BLaER1 treated with 17β-estradiol and CSF1 and Interleukin-3, amounts not matched to agents 10 nM and 100 nM (cell line): ENCODE measurements around the gene MEF2C.

Source experiments
- H3K27ac ChIP-seq, 11 experiments: shearing (Covaris generic); formaldehyde crosslinking; 2 replicates each; pipeline ENCODE4 v1.8.1; 2022
- H3K27me3 ChIP-seq, 11 experiments: shearing (Covaris generic); formaldehyde crosslinking; 2 replicates each; pipeline ENCODE4 v1.8.1; 2022
- H3K36me3 ChIP-seq, 11 experiments: shearing (Covaris generic); formaldehyde crosslinking; 2 replicates each; pipeline ENCODE4 v1.8.1; 2022
- H3K4me1 ChIP-seq, 10 experiments: shearing (Covaris generic); formaldehyde crosslinking; 2 replicates each; pipeline ENCODE4 v1.8.1; 2022
- H3K4me2 ChIP-seq, 11 experiments: shearing (Covaris generic); formaldehyde crosslinking; 2 replicates each; pipeline ENCODE4 v1.8.1; 2022
- H3K4me3 ChIP-seq, 10 experiments: shearing (Covaris generic); formaldehyde crosslinking; 2 replicates each; pipeline ENCODE4 v1.8.1; 2022
- H3K9ac ChIP-seq, 11 experiments: shearing (Covaris generic); formaldehyde crosslinking; 2 replicates each; pipeline ENCODE4 v1.8.1; 2022
- H3K9me3 ChIP-seq, 11 experiments: shearing (Covaris generic); formaldehyde crosslinking; replicated peaks in 1 of 11; 2 replicates each; pipeline ENCODE4 v1.8.1; 2022
- H4K20me1 ChIP-seq, 11 experiments: shearing (Covaris generic); formaldehyde crosslinking; 2 replicates each; pipeline ENCODE4 v1.8.1; 2022
- Cebpa-rat ChIP-seq, 11 experiments: shearing (Covaris generic); IDR thresholded peaks; 2 replicates each; pipeline ENCODE4 v1.8.1; 2022

Gene MEF2C

GRCh38 chr5:88715503-88715902, 167.5 kb downstream of the MEF2C start:
- Histone ChIP-seq H3K9ac (no peak overlapping the region), H3K4me3 (no peak overlapping the region), H4K20me1 (peaks cover 0 to 45% (median 11%) of the 10 kb centered on the region in 11 experiments; a peak in 13 of 22 replicates), H3K36me3 (peaks cover 46 to 56% (median 53%) of the 10 kb centered on the region in 11 experiments), H3K4me1 (no peaks in the 10 kb centered on the region), H3K4me2 (no peak overlapping the region), H3K27ac (no peak overlapping the region), H3K9me3 (no peaks in the 10 kb centered on the region), H3K27me3 (no peaks in the 10 kb centered on the region)
- TF ChIP-seq Cebpa-rat (IDR thresholded peaks at IDR 0.05) = no peak

GRCh38 chr5:88713818-88714217, 169.2 kb downstream of the MEF2C start:
- H3K4me3 ChIP-seq = no peak overlapping the region
- no peaks in the 10 kb centered on the region for H3K9me3 ChIP-seq
- H4K20me1 ChIP-seq = peaks cover 0 to 30% (median 11%) of the 10 kb centered on the region in 11 experiments; a peak in 12 of 22 replicates
- H3K4me1 ChIP-seq = no peaks in the 10 kb centered on the region
- no peak overlapping the region for H3K9ac ChIP-seq
- H3K4me2 ChIP-seq = no peak overlapping the region
- H3K27ac ChIP-seq = no peak overlapping the region
- H3K36me3 ChIP-seq = peaks cover 29 to 39% (median 36%) of the 10 kb centered on the region in 11 experiments; a peak in 21 of 22 replicates
- no peaks in the 10 kb centered on the region for H3K27me3 ChIP-seq
- no peak for TF ChIP-seq Cebpa-rat (IDR thresholded peaks at IDR 0.05)

DNA sequence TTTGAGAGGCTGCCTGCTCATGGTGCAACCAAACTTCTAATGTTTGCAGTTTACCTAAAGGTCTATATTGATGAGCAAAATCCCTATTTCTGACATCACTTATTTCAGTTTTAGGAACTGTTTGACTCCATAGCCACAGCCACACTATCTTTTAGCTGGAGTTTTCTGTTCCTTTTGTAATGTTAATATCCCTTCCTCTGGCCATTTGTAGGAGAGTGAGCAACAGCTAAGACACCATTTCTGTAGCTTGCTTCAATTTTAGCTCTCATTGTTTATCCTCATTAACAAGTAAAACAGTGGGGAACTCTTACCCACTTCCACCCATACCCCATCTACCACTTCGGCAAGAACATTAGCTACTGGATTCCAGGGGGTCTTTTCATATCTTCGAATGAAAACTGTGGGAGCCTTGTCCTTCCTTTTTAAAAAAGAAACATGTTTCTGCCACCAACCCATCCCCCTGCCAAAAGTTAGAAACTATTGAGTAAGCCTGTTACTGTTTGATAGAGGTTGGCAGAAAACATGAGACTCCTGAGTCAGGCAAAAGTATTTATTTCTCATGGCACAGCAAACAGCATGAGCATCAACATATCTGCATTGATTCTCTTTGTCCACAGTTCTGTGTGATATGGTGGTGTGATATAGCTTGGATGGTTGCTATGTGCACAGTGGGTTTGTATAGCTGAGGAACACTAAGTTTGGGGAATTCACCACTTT, 174.1 kb downstream of the MEF2C start:
- Histone ChIP-seq H3K27me3 (no peaks in the 10 kb centered on the region), H3K4me2 (no peak overlapping the region), H4K20me1 (peaks cover 0 to under 1% (median 0%) of the 10 kb centered on the region in 11 experiments; a peak in 2 of 22 replicates), H3K4me3 (no peak overlapping the region), H3K27ac (no peak overlapping the region), H3K4me1 (no peaks in the 10 kb centered on the region), H3K9me3 (no peaks in the 10 kb centered on the region), H3K9ac (no peak overlapping the region), H3K36me3 (no peaks in the 10 kb centered on the region)
- TF ChIP-seq Cebpa-rat (IDR thresholded peaks at IDR 0.05) = no peak

GRCh38 chr5:88708021-88708420, 175.0 kb downstream of the MEF2C start:
- Histone ChIP-seq H3K4me2 (no peak overlapping the region), H3K9ac (no peak overlapping the region)
- no peak for TF ChIP-seq Cebpa-rat (IDR thresholded peaks at IDR 0.05)

DNA sequence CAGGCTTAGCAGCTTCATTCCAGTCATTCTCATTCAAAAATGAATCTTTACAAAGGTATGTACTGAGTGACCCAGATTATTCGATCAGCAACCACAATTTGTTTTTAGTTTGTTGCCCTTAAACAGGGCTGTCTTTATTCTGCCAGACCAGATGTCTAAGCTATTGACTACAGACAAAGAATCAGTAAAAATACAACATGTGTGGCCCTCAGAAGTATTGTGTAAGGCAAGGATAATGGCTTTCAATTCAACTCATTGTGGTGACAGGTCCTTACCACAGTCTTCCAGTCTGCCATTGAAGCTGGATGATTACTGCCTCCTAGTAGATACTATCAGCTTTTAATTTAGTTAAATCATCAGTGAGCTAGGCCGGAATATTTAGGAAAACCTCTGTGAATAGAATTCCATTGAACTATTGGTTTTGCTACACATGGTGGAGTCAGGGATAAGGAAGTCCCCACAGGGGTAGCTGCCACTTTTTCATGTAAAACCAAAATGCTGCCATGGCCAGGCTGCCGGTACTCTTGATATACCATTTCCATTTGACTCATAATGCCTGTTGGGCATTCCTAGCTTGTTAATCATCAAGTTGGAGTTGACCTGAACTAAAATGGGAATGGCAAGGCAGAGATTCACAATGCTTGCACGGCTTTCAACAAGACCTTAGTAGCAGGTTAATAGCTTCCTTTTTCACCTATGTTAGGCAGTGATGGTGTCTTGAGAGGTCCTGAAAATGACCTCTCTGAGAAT, 175.6 kb downstream of the MEF2C start:
- Histone ChIP-seq H3K4me2 (no peak overlapping the region), H3K9ac (no peak overlapping the region), H3K27ac (no peak overlapping the region), H3K9me3 (no peaks in the 10 kb centered on the region), H3K27me3 (no peaks in the 10 kb centered on the region), H3K4me1 (no peaks in the 10 kb centered on the region), H3K36me3 (no peaks in the 10 kb centered on the region), H3K4me3 (no peak overlapping the region), H4K20me1 (no peaks in the 10 kb centered on the region)
- no peak for TF ChIP-seq Cebpa-rat (IDR thresholded peaks at IDR 0.05)

More at GRCh38 chr5:88708021-88708420, 175.0 kb downstream of the MEF2C start:
- Histone ChIP-seq H3K9me3 (no peaks in the 10 kb centered on the region), H4K20me1 (no peaks in the 10 kb centered on the region), H3K27ac (no peak overlapping the region), H3K36me3 (no peaks in the 10 kb centered on the region), H3K4me3 (no peak overlapping the region), H3K27me3 (no peaks in the 10 kb centered on the region), H3K4me1 (no peaks in the 10 kb centered on the region)

DNA sequence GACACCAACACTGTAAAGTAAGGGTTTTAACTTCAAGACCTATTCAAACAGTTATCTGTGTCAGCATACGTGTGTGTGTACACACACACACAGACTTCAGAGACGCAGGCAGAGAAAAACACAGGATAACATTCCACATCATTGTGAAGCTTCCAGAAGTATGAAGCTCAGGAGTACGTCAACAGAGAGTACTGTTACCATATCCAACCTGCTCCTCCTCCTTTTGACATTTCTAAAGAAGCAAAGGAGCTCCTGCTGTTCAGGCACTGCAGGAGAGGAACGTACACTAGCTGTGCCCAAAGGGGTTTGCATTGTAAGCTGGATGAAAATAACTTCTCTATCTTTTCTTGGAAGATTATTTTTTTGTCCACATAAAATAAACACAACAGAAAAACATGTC, 180.7 kb downstream of the MEF2C start:
- H3K9me3 ChIP-seq = no peaks in the 10 kb centered on the region
- no peak overlapping the region for H3K4me3 ChIP-seq
- no peak overlapping the region for H3K4me2 ChIP-seq
- no peak overlapping the region for H3K27ac ChIP-seq
- peaks cover 12 to 33% (median 28%) of the 10 kb centered on the region in 11 experiments for H3K27me3 ChIP-seq
- 0 out of 22 replicates have a peak, but pooled peaks cover 0 to 3% (median 0%) of the 10 kb centered on the region in 11 experiments for H4K20me1 ChIP-seq
- H3K9ac ChIP-seq = no peak overlapping the region
- H3K36me3 ChIP-seq = no peaks in the 10 kb centered on the region
- TF ChIP-seq Cebpa-rat (IDR thresholded peaks at IDR 0.05) = no peak
- H3K4me1 ChIP-seq = no peaks in the 10 kb centered on the region

DNA sequence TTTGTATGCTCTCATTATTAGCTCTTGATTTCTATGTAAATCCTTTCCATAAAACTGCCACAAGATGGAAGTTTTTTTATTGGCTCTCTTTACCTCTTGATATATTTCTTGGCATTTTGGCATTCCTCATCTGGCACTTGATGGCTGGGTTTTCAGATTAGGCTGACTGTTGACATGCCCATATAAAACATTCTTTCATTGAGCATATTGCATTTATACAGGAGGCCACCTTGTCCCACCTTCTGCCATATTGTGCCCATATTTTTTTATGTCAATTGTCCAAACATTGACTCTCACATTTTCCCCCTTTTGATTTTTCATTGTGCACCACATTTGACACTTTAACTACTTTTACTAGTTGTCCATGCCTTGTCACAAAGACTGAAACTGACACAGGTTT, 182.9 kb downstream of the MEF2C start:
- peaks cover 33 to 55% (median 49%) of the 10 kb centered on the region in 11 experiments for H3K27me3 ChIP-seq

DNA sequence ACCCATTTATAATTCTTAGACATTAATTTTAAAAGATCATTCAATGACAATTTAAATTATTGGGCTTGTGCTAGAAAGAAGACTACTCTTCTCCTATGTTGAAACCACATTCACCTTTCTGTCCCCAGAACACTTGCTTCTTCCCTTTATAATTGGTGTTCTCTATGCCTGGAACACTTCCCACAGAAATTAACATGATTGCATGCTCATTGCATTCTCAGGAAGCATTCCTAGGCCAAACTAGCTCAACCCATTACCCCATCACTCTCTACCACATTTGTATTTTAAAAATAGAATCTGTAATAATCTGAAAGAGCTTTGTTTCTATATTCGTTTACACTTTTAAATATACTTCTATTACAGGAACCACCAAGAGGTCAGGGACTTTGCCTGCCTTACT, 184.7 kb downstream of the MEF2C start:
- Histone ChIP-seq H3K4me3 (no peak overlapping the region), H3K9me3 (peaks cover 9 to 18% (median 11%) of the 10 kb centered on the region in 11 experiments; a peak in 17 of 22 replicates), H3K27ac (no peak overlapping the region), H3K9ac (no peak overlapping the region), H4K20me1 (peaks cover 0 to 21% (median 5%) of the 10 kb centered on the region in 11 experiments; a peak in 13 of 22 replicates), H3K4me2 (no peak overlapping the region), H3K27me3 (peaks cover 51 to 74% (median 68%) of the 10 kb centered on the region in 11 experiments), H3K36me3 (no peaks in the 10 kb centered on the region), H3K4me1 (no peaks in the 10 kb centered on the region)
- no peak for TF ChIP-seq Cebpa-rat (IDR thresholded peaks at IDR 0.05)

More for the DNA sequence above, 182.9 kb downstream of the MEF2C start:
- TF ChIP-seq Cebpa-rat (IDR thresholded peaks at IDR 0.05) = no peak
- Histone ChIP-seq H3K27ac (no peak overlapping the region), H4K20me1 (peaks cover 0 to 3% (median 0%) of the 10 kb centered on the region in 11 experiments; a peak in 2 of 22 replicates), H3K9me3 (peaks cover 3 to 4% (median 3%) of the 10 kb centered on the region in 11 experiments; a peak in 16 of 22 replicates), H3K4me2 (no peak overlapping the region), H3K9ac (no peak overlapping the region), H3K36me3 (no peaks in the 10 kb centered on the region), H3K4me1 (no peaks in the 10 kb centered on the region), H3K4me3 (no peak overlapping the region)

- no peak for TF ChIP-seq Cebpa-rat (IDR thresholded peaks at IDR 0.05)
- Histone ChIP-seq H3K9me3 (peaks cover 9 to 20% (median 11%) of the 10 kb centered on the region in 11 experiments; a peak in 17 of 22 replicates), H3K27ac (no peak overlapping the region), H3K36me3 (no peaks in the 10 kb centered on the region), H3K27me3 (peaks cover 69 to 92% (median 86%) of the 10 kb centered on the region in 11 experiments), H3K4me3 (no peak overlapping the region), H3K9ac (no peak overlapping the region), H3K4me1 (peaks cover 0 to 14% (median 0%) of the 10 kb centered on the region in 10 experiments; a peak in 4 of 20 replicates), H4K20me1 (peaks cover 0 to 39% (median 23%) of the 10 kb centered on the region in 11 experiments; a peak in 17 of 22 replicates), H3K4me2 (no peak overlapping the region)
Observed at GRCh38 chr5:88696466-88696865, 186.5 kb downstream of the MEF2C start.
